RKO (cell line): ENCODE measurements around the gene DIO1.

Source experiments
- DNase-seq: peaks from one replicate; pipeline ENCODE4 v3.0.0-alpha.2; 2016; ENCODE audit warnings: low spot score

DIO1 gene

GRCh38 chr1:53894644-53895043 is 657 bp downstream of the DIO1 start:
- DNase-seq: no peak

DNA sequence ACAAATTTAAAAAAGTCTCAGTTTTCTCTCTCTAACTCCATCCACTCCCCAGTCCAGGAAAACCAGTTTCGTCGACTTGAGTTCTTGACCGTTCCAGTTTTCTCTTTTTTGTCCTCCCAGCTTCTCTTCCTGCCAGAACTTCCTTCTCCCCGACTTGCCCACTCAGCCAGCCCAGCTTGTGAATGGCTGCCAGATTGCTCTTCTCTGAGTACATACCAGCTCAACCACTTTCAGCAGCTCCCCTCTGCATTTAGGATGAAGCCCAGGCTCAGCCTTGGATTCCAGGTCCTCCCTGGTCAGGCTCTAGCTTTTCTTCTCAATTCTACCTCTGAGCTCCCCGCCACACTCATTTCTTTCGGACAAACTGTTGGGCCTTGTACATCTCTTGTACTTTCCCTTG is 1.4 kb downstream of the DIO1 start:
- no peak for DNase-seq

GRCh38 chr1:53896635-53897229 is 2.7 kb downstream of the DIO1 start:
- DNase-seq: no peak

GRCh38 chr1:53899206-53899628 is 5.2 kb downstream of the DIO1 start:
- no peak for DNase-seq

DNA sequence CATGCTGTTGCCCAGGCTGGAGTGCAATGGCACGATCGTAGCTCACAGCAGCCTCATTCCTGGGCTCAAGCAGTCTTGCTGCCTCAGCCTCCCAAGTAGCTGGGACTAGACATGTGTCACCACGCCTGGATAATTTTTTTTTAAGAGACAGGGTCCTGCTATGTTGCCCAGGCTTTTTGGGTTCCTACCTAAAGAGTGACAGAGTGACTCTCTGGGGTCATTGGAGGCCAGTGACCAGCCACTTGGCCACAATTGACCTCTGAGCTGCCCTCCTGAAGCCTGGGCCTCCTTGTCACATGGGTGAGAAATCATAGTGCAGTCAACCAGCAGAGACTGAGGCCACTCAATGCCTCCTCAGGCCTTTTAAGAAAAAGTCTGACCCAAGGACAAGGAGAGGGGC is 5.7 kb downstream of the DIO1 start:
- no peak for DNase-seq

DNA sequence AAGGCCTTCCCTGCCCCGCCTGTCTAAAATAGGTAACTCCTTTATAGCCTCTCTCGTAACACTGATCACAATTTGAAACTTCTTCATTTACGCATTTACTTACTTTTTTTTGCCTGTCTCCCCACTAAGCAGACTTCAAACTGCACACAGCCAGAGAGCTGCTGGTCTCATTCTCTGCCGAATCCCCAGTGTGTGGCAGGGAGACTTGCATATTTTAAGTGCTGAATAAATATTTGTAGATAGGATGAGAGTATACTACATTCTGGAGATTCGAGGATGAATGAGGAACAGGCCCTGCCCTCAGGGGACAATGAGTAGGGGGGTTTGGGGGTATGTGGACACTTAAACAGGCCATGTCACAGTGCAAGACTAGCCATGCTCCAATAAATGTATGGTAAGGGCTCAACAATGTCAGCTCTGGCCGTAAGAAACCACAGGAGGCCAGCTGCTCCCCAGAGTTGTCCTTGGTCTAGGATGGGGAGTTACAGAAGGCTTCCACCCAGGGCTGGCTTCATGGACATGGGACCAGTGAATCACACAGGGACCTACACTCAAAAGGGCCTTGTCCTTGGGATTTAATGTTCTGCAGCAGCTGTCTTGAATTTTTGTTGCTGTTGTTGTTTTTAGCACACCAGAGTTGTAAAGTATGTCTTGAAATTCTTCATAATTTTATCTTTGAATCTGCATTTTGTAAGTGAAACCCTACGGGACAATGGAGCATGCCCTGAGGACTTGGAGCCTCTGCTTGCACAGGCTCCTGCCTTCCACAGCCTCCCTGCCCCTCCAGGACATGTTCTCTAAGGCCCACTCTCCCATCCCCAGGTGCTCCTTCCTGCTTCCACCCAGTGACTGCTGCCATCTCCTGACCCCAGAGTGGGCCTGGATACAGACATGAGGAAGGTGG is 8.5 kb downstream of the DIO1 start:
- no peak for DNase-seq

- DNase-seq: no peak
These were observed 11.5 kb downstream of the DIO1 start for GRCh38 chr1:53905509-53905908.

DNA sequence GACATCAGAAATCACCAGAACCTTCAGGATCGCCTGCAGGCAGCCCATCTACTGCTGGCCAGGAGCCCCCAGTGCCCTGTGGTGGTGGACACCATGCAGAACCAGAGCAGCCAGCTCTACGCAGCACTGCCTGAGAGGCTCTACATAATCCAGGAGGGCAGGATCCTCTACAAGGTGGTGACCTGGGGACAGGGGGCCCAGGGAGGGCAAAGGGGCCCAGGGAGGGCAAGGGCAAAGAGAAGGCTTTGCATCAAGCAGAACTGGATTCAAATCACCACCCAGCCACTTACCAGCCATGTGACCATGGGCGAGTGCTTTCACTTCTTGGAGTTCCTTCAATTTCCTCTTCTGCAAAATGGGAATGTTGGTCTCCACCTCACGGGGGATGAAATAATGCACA is 12.1 kb downstream of the DIO1 start:
- no peak for DNase-seq

DNA sequence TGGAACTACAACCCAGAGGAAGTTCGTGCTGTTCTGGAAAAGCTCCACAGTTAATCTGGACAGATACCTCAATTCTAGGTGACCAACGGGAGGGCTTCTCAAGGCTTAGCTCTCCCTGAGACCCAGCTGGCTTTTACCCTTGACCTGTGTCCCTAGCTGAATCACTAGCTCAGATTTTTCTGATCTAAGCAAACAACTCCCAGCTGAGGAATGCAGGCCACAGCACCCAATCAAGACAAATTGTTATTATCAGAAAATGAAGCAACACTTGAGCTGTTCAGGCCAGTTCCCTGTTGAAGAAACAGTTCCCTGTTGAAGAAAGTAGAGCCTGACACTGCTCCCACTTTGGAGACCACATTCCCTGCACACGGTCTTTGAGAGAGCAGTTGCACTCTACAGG is 16.0 kb downstream of the DIO1 start:
- no peak for DNase-seq

GRCh38 chr1:53911442-53911841 is 17.5 kb downstream of the DIO1 start:
- no peak for DNase-seq

DNA sequence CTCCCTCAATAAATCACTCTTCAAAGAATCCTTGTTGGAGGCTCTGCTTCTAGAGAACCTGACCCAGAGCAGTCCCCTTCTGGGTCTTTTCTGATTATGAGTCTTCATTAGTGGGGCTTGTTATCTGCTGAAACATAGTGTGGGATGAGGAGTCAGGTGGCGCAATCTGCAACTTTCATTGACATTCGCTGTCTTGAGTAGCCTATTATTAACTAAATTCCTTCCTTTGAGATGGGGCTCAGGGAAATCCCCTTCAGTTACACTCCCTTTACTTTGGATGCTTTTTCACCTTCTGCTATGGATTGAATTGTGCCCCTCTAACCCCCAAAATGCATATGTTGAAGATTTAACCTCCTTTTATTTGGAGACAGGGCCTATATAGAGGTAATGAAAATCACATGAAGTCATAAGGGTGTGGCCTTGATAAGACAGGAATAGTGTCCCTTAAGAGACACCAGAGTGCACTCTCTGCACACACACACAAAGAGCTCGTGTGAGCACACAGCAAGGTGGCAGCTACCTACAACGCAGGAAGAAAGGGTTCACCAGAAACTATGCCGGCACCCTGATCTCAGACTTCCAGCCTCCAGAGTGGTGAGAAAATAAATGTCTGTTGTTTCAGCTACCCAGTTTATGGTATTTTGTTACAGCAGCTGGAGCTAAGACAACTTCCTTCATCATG is 19.5 kb downstream of the DIO1 start:
- DNase-seq: no peak

- DNase-seq: no peak
These were observed 24.4 kb downstream of the DIO1 start for GRCh38 chr1:53918343-53918742.

DNA sequence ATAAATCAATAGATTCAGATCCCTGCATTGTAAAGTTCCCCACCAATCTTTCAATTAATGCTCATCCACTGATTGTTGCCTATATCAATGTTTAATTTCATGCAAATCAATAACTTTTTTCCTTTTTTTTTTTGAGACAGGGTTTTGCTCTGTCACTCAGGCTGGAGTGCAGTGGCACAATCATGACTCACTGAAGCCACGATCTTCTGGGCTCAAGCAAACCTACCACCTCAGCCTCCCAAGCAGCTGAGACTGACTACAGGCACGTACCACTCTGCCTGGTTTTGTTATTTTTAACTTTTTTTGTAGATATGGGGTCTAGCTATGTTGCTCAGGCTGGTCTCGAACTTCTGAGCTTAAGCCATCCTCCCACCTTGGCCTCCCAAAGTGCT is 25.7 kb downstream of the DIO1 start:
- no peak for DNase-seq

- no peak for DNase-seq
These were observed 33.4 kb downstream of the DIO1 start for GRCh38 chr1:53927376-53927881.

DNA sequence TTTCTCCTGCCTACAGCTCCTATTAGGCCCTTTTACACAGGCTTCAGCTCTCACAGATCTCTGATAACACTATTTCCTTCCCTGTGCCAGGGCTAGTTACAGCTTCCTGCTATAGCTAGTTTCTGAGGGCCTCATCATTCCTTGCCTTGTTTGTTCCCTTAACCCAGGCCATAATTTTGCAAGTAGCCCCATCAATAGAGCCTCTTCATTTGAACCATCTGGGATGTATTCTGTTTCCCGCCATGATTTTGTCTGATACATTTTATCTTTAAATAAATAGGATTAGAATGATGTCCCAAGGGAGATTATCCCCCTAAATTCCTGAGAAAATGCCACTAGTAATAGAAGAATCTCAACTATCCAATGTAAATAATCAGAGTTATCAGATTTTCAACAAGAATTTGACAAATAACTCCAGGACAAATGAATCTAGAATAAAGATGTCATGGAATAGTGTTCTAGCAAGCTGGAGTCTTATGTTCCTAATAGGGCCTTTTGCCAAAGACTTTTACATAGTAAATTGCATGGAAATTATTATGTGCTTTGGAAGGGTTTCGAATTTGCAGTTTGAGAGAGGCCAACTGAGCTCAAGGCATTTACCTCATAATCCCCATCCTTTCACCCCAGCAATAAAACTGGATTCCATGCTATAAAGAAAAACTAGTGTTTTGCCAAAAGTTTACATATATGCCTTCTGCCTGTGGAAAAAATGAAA is 35.4 kb downstream of the DIO1 start:
- no peak for DNase-seq

DNA sequence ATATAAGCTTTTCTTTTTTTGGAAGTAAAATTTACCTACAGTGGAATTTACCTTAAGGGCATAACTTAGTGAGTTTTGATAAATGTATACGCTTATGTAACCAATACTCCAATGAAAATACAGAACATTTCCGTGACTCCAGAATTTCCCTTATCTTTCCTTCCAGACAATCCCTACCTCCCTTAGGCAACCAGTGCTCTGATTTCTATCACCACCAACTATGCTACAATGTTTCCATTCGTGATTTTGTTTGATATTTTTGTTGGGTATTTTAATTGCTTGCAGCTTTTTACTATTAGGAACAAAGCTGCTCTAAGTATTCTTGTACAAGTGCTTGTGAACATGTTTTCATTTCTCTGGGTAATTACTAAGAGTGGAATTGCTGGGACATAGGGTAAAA is 36.9 kb downstream of the DIO1 start:
- DNase-seq: no peak

GRCh38 chr1:53931523-53931922 is 37.5 kb downstream of the DIO1 start:
- no peak for DNase-seq

DNA sequence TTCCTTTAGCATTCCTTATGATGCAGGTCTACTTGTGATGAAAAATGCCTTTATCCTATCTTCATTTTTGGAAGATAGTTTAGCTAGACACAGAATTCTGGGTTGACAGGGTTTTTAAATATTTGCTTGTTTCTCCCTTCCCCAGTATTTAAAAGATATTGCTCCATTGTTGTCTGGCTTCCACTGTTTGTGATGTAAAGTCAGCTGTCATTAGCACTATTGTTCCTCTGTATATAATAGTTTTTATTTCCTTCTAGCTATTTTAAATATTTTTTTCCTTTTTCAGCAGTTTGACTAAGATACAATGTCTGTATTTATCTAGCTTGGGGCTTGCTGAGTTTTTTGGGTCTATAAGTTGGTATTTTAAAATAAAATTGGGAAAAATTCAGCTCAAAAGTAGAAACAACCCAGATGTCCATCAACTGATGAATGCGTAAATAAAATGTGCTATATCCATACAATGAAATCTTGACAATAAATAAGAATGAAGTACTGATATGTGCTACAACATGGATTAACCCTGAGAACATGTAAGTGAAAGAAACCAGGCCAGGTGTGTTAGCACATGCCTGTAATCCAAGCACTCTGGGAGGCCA is 40.3 kb downstream of the DIO1 start:
- DNase-seq: no peak

DNA sequence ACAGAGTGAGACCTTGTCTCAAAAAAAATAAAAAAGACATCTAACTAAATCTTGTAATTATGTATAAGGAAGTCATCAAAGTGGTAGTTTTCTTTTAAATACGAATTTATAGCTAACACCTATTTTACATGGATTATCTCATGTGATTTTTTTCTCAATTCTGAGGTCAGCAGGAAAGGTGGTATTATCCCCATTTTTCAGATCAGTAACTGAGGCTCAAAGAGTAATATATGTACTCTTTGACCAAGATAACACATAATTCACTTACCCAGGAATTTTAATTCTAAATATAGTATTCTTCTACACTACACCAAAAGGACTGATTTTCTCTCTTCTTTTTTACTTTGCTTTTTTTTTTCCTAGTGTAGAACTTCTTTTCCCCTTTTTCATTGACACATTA is 42.4 kb downstream of the DIO1 start:
- no peak for DNase-seq

GRCh38 chr1:53938136-53938830 is 44.3 kb downstream of the DIO1 start:
- DNase-seq: no peak
